Thyroid gland (tissue), 4 donors: Measurements from ENCODE around the gene RGL3. TPM values are rescaled to one million over a fixed set of nuclear protein-coding genes. Genes with fewer than 3 reads are reported as not detected.

ENCODE experiments used
- DNase-seq, 2 donors: peaks; one replicate each; pipeline ENCODE4 v3.0.0-alpha.2; 2019
- H3K27ac ChIP-seq, 3 donors: fragments of 200-600 bp; sonication (generic); 1 replicate in 2 of 3; 2 replicates in 1 of 3; pipeline ENCODE4 v1.5.1; 2016 to 2019; ENCODE audit warnings: mild to moderate bottlenecking in 1 of 3, moderate library complexity in 1 of 3
- H3K27me3 ChIP-seq: fragments of 200-600 bp; sonication (generic); one replicate; pipeline ENCODE4 v1.5.1; 2019
- H3K36me3 ChIP-seq, 2 donors: fragments of 200-600 bp; sonication (generic); one replicate each; pipeline ENCODE4 v1.5.1; 2016 to 2019
- H3K4me1 ChIP-seq, 2 donors: fragments of 200-600 bp; sonication (generic); one replicate each; pipeline ENCODE4 v1.5.1; 2017 to 2019
- H3K4me3 ChIP-seq, 3 donors: fragments of 200-600 bp; sonication (generic); replicated peaks in 1 of 3; 1 replicate in 2 of 3; 2 replicates in 1 of 3; pipeline ENCODE4 v1.5.1; 2016; ENCODE audit warnings: mild to moderate bottlenecking in 1 of 3
- H3K9me3 ChIP-seq: fragments of 200-600 bp; sonication (generic); one replicate; pipeline ENCODE4 v1.5.1; 2017
- CTCF ChIP-seq, 6 experiments: fragments of 200-600 bp in 3 of 6; fragments of 450-650 bp in 3 of 6; sonication (generic) in 3 of 6; IDR thresholded peaks; one replicate each; pipeline ENCODE4 v1.5.1; 2016 to 2019; ENCODE audit warnings: antibody characterized with exemption in 6 of 6, mild to moderate bottlenecking in 2 of 6, inconsistent platforms in 1 of 6, moderate library complexity in 1 of 6
- POLR2A ChIP-seq, 2 donors: fragments of 450-650 bp; IDR thresholded peaks; one replicate each; pipeline ENCODE4 v1.6.1; 2017; ENCODE audit warnings: antibody characterized with exemption in 2 of 2, mild to moderate bottlenecking in 2 of 2, moderate library complexity in 1 of 2
- WGBS, 2 donors: methylation state at CpG; one replicate each; pipeline ENCODE4 v1.1.5; 2017; 5-methylcytosine and 5-hydroxymethylcytosine counted together
- intact Hi-C: fragments of 100-400 bp; cut with DNase I; formaldehyde crosslinking; loops from one replicate; pipeline ENCODE4 v1.15.1; 2023
- total RNA-seq, 4 donors: library from RNA; depleted of rRNA; stranded (reverse); fragments of >200 nt; gene quantifications; one replicate each; pipeline ENCODE4 v1.2.3, GENCODE V29; 2016

Gene RGL3
- total RNA-seq, 4 donors from 2014 or later: 63.4 to 136 (median 101) TPM

GRCh38 chr19:11426656-11427055, 7.5 kb upstream of the RGL3 start:
- H3K9me3 ChIP-seq: no peaks in the 10 kb centered on the region
- no peaks in the 10 kb centered on the region for H3K27me3 ChIP-seq
- no peak for DNase-seq
- H3K4me1 ChIP-seq: peaks cover 0 to 24% of the 10 kb centered on the region in 2 donors
- H3K4me3 ChIP-seq: no peak overlapping the region
- no peak overlapping the region for H3K27ac ChIP-seq
- TF ChIP-seq POLR2A (IDR thresholded peaks at IDR 0.05): no peak
- no peak for TF ChIP-seq CTCF (IDR thresholded peaks at IDR 0.05)
- intact Hi-C loops: no loop called here
- H3K36me3 ChIP-seq: no peaks in the 10 kb centered on the region
- WGBS, 2 donors: 95 to 96% methylated on average over 17 to 18 of the region's 19 CpGs

- no peaks in the 10 kb centered on the region for H3K9me3 ChIP-seq
- intact Hi-C loops: no loop called here
- no peak overlapping the region for H3K27ac ChIP-seq
- no peaks in the 10 kb centered on the region for H3K36me3 ChIP-seq
- no peak overlapping the region for H3K4me3 ChIP-seq
- no peak for DNase-seq
- H3K4me1 ChIP-seq: peaks cover 0 to 32% of the 10 kb centered on the region in 2 donors
- TF ChIP-seq POLR2A (IDR thresholded peaks at IDR 0.05) (no peak), CTCF (IDR thresholded peaks at IDR 0.05) (no peak)
- H3K27me3 ChIP-seq: no peaks in the 10 kb centered on the region
- 89 to 91% methylated on average over 24 to 28 of the region's 28 CpGs for WGBS, 2 donors
These were observed 6.8 kb upstream of the RGL3 start for GRCh38 chr19:11425719-11426457.

GRCh38 chr19:11423791-11424181, 4.7 kb upstream of the RGL3 start:
- H3K4me3 ChIP-seq: no peak overlapping the region
- no peaks in the 10 kb centered on the region for H3K36me3 ChIP-seq
- no peaks in the 10 kb centered on the region for H3K9me3 ChIP-seq
- TF ChIP-seq POLR2A (IDR thresholded peaks at IDR 0.05) (no peak), CTCF (IDR thresholded peaks at IDR 0.05) (no peak)
- H3K4me1 ChIP-seq: peaks cover 6 to 47% of the 10 kb centered on the region in 2 donors
- no peaks in the 10 kb centered on the region for H3K27me3 ChIP-seq
- 7 to 15% methylated on average over 11 to 18 of the region's 22 CpGs for WGBS, 2 donors
- intact Hi-C loops: no loop called here
- peak; percentile 78 to 83 for DNase-seq
- H3K27ac ChIP-seq: no peak overlapping the region

GRCh38 chr19:11423164-11423790, 4.2 kb upstream of the RGL3 start:
- H3K36me3 ChIP-seq: no peaks in the 10 kb centered on the region
- H3K27me3 ChIP-seq: no peaks in the 10 kb centered on the region
- no peak overlapping the region for H3K4me3 ChIP-seq
- TF ChIP-seq CTCF (IDR thresholded peaks at IDR 0.05): no peak
- 61 to 66% methylated on average over 23 to 27 of the region's 27 CpGs for WGBS, 2 donors
- intact Hi-C loops: no loop called here
- H3K4me1 ChIP-seq: peaks cover 6 to 47% of the 10 kb centered on the region in 2 donors
- DNase-seq: no peak
- no peak overlapping the region for H3K27ac ChIP-seq
- H3K9me3 ChIP-seq: no peaks in the 10 kb centered on the region
